NOMO-1 treated with DMSO at 0.1 percent for 48 hours (cell line): ENCODE results near the gene DUSP5.
A peak's percentile ranks its signal among the peaks of the same experiment; 100 is the strongest.
"Not testable (repeated sequence)": the region's sequence is repeated elsewhere in the genome, so short reads cannot be mapped to it uniquely, and the experiment has no call there.

Experiments used
- DNase-seq: peaks from one replicate; lab custom pipeline; 2025; ENCODE audit not compliant: unreplicated experiment; lab: John Stamatoyannopoulos, UW

The DUSP5 gene

DNA sequence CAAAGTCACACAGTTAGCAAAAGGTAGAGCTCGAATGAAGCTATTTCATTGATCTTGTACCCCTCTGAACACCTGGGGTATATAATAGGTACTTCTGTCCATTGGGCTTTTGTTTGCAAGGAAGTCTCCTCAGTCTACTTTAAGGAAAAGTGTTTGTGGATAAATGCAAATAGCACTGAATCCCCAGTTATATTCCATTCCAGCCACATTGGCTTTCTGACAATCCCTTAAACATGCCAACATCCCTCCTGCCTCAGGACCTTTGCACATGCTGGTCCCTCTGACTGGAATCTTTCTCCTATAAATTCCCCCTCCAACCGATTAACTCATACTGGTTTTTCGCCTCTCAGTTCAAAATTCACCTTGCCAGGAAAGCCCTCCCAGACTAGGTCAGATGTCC, 17.1 kb downstream of the DUSP5 start:
- no peak for DNase-seq

DNA sequence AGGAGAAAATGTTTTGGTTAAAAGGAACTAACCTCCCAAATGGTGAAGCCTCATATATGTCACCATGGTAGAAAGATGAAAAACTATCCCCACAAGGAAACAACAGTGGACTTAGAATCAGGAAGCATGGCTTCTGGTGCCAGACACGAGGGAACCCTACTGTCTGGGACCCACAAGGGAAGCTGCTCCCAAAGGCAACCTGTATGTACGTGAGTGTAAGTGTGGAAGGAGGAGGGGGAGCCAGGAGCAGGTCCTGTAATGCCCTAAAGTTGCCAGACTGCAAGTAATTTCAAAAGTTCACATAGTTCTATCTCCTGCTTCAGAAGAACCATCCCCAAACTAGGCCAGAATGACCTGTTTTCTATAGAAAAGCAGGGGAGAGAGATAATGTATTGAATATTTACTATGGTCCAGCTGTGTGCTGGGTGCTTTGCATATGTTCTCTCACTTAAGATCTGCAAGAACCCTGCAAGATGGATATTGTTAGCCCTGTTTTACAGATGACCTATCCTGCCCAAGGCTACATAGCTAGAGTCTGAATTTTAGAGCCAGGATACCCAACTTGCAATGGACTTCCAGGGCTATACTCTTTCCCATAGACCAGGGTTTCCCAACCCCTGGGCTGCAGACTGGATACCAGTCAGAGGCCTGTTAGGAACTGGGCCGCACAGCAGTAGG, 19.2 kb downstream of the DUSP5 start:
- no peak for DNase-seq

DNA sequence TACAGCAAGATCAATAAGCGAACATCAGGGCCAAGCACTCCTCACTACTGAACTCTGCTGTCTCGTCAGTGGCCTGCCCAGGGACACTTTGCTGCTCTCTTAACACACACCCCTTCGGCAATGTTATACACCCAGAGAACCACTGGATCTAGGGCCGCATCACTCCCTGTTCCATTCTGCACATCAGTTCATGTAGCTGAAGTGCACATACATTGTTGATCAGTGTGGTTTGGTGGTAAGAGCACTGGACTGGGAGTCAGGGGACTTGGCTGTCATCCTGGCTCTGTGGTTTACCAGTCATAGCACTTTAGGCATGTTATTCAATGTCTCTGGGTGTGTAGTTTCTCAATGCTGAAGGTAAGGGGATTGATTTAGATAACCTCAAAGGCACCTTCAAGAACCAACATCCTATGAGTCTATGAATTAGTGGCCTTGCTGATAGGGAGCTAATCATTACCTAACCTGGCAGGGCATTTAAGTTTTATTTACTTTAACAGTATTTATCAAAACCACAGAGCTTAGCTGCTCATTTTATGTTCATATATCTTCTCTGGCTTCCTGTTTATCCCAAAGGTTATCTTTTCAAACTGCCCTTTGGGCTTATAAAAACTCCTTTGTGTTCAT, 24.8 kb downstream of the DUSP5 start:
- DNase-seq: no peak

DNA sequence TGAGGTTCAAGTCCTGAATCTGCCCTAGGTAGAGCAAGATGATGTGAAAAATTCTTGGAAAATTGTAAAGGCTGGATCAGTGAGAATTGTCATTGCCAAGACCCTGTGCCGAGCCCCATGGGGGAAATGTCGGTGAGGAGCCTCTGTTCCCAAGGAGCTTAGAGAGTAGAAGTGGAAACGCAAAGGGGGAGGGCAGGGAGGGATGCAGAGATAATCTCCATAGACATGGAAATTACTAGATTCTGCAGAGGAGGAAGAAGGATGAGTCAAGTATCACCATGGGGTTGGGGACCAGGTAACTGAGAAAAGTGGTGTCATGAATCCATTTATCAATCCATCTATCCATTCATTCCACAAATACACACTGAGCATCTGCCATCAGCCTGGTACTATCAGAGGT, 26.0 kb downstream of the DUSP5 start:
- DNase-seq: no peak

DNA sequence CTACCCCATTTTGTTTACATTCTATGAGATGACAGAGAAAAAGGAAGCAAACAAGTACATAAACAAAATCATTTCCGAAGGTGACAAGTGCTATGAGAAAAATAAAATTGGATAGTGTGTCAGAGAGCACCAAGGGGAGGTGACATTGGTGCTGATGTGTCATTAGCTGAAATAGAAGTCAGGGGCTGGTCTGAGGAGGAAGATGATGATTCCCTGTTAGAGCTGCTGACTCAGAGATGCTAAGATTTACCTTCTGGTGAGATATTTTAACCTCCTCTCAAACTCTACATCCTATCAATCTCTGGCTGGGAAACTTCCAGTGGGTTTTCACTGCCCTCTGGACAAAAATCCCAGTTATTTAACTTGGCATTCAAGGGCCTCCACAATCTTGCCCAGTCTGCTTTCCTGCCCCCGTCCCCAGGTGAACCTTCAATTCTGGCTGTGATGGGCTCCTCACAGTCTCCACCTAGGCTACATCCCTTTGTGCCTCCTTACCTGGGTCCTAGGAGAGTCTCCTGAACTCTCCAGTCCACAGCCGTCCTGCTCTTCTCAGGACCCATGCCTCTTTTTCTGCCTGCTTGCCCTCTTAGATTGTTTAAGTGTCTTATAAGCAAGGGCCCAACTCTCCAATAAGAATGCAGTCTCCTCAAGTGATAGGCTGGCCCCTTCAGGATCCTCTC, 26.6 kb downstream of the DUSP5 start:
- no peak for DNase-seq

DNA sequence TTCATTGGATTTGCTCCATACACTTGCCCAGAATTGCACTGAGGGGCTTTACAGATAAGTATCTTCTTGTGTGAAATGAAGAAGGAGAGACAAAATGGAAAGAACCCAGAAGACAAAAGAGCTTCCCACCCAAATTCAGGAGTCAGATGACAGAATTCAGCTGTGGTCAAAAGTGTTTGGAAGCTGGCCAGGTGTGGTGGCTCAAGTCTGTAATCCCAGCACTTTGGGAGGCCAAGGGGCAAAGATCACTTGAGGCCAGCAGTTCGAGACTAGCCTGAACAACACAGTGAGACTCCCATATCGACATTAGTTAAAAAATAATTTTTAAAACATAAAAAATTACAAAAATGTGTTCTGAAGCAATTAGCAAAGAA, 27.1 kb downstream of the DUSP5 start:
- DNase-seq: no peak

DNA sequence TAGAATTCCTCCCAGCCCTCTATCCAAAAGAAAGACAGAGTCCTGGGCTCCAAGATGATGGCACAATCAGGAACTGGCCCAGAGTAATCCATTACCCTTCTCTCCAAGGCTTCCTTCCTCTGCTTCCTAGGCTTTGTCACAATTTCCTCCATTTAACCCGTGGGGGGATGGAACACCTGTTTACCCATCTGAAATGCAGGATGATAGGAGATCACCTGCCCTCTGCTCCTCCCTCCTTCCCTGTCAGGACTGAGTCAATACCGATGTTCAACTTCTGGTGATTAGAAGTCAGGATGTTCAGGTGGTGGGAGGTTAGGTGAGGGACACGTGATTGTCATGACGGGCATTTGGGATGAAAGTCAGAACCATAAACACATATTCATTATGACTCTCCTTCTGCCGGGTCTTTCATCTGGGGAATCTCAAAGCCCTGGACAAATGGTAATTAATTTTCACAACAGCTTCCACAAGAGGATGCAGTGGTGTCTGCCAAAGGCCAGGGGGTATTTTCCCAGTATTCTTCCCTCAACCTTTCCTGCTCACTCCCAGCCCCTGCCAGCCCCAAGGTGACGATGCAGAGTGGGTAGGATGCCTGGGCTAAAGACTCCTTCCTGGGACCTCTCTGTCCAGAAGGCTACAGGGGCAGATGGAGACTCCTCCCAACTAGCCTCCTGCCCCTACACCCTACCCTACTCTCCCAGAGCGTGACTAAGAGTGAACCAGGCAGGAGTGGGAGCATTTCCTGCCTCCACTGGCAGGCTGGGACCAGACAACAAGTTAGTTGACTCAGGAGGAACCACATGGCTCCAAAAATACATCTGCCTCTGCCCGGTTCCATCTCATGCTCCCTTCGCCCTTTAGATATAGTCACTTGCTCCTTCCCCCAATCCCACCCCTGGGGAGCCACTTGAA, 27.9 kb downstream of the DUSP5 start:
- no peak for DNase-seq

DNA sequence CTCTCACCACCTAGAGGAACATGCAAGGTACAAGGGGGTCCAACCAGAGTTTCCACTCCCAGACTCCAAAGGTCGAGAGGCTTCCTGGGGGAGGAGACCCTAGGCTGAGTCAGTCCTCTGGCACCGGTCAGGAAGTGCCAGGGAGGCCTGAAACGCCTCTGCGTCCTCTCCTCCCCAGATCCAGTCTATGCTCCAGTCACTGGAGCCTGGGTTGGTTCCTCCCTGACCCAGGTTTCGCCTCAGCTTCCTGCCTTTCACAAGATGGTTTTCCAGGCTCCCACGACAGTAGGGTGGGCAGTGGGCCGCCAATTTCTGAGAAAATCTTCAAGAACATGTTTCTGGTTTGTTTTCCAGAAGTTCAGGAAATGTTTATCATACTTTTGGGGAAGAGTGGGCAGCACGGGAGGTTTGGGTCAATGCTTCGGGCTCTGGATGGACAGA, 30.0 kb downstream of the DUSP5 start:
- DNase-seq: no peak

DNA sequence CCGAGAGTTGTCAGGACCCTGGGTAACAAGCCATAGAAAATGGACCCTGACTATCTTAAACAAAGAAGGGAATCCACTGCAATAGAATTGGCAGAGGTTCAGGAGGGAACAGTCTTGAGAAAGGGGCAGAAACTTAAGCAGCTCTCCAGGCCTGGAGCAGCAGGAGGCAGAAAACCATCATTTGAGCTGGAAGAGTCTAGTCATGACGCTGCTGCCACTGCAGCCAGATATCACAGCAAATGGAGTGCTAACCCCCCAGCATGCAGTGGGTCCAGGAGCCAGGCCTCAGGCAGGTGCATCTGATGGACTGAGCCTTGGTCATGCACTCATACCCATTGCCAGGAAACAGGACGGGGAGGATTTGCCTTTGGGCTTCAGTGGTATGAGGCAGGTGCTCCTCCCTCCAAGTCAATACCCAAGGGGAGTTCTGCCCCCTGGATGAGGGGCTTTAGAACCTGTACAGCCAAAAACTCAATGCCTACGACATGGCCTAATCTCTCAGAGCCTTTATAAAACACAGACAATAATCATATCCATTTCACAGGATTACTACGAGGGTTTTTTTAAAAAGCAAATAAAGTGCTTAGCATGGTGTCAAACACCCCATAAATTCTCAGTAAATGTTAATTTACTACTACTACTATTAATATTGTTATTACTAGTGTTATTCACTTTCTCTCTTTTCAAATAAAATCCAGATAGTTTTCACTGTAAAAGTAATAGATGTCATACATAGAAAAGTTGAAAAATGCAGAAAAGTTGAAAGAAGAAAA, 30.7 kb downstream of the DUSP5 start:
- no peak for DNase-seq

DNA sequence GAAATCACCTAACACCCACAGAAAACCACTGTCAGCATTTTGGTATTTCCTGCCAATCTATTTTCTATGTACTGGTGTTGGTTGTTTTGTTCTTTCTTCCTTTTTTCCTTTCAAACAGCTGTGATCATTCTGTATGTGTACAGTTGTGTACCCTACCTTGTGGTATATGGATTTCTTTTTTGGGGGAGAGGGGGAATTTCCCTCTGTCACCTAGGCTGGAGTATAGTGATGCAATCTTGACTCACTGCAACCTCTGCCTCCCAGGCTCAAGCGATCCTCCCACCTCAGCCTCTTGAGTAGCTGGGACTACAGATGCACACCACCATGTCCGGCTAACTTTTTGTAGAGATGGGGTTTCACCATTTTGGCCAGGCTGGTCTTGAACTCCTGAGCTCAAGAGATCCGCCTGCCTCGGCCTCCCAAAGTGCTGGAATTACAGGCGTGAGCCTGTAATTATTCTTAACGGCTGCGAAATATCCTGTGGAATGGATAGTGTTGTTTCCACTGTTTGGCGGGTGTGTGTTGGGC, 31.4 kb downstream of the DUSP5 start:
- not testable (repeated sequence) for DNase-seq

DNA sequence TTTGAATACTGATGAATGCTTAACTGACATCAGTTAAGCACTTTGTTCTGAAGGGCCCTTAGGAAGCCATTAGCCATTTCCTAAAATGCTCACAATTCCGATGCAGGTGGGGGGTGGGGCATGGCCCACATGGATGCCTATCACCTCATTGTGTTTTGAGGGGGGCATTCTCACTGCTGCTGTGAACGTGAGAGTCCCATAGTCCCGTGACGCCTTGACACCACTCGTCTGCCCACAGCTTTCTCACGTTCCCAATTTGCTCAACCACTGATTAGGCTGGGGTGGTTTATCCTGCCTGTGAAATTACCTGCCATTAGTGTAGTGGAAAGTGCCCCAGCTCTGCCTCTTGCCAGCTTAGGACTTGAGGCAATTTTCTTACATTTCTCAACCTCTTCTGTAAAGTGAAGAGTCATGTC, 31.9 kb downstream of the DUSP5 start:
- no peak for DNase-seq

DNA sequence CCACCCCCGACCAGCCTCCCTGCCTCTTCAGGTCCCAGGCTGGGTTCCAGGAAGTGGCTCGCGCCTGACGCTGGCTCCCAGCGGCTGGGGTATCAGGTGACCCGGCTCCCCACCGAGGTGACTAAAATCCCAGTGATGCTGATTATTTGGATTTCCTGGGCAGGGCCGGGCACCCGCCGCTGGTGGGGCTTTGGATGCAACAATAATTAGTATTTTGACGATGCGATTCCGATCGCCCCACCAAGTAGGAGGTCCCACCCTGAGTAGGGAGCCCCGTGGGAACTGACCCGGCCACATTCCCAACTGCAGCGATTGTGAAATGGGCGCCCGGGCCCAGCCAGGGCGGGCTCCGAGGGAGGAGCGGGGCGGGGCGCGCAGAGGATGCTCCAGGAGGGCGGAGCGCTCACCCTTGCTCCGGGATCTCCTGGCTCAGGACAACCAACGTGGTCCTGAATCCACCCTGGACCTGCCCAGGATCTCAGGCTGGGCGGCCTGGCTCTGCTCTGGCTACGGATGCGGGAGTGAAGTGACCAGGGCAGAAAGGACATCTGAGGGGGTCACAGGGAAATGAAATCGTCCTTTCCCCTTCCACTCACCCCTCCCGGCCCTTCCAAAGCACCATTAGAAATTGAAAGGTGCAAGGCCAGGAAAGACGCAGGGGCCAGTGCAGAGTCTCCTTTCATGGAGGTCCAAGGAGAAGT, 32.6 kb downstream of the DUSP5 start:
- DNase-seq: no peak

DNA sequence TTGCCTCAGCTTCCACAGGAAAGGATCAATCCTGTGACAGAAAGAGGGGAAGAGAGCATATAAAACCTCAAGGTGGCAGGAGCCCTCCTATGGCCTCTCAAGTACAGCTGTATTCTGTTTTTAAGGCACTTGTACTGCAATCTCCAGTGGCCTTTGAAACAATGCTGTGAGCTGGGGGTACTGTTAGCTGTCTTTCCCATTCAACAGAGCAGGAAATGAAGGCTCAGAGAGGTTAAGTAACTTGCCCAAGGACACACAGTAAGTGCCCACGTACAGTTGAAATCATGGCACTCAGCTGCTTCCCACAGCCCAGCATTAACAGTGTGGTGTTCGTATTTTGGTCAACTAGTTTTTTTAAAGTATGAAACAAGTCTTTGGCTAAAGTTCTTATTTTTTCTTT, 34.0 kb downstream of the DUSP5 start:
- no peak for DNase-seq

DNA sequence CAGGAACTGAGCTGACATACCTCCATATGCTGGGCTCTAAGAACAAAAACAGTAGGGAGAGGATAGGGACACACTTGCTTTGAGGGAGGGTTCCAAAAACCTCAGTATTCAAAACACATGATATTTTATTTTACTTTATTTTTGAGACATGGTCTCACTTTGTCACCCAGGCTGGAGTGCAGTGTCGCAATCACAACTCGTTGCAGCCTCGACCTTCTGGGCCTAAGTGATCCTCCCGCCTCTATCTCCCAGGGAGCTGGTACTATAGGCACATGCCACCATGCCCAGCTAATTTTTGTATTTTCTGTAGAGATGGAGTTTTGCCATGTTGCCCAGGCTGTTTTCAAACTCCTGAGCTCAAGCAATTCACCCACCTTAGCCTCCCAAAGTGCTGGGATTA, 34.9 kb downstream of the DUSP5 start:
- DNase-seq: not testable (repeated sequence)

DNA sequence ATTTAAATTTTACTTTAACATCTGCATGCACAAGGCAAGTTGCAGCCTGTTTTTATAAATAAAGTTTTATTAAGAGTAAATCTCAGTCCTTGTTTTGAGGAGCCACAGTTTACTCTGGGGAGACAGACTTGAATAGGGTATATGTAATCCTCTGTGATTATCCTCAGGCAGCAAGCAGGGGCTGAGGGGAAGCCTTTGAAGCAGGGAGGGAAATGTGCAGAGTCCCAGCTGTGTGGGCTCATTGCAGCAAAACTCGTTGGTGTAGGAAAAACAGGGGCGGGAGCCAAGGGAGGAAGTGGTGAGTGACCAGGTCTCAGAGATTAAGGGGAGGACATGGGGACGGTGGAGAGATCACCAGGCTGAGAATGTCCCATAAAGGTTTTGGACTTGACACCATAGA, 35.4 kb downstream of the DUSP5 start:
- DNase-seq: no peak

DNA sequence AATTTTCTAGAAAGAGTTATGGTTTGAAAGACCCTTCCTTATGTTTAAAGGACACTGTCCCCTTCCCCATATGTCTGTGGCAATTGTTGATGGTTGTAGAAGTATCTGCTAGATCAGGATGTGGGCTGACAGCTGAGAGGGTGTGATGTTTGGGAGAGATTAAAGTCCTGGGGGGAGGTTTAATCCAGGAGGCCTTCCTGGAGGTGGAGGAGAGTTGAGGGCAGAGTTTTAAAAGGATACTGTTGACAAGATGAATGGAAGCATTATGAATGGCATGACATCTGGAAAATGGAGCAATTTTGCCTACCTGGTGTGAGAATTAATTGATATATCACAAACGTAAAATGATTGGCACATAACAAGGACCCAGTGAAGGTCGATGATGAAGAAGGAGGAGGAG, 36.9 kb downstream of the DUSP5 start:
- no peak for DNase-seq

DNA sequence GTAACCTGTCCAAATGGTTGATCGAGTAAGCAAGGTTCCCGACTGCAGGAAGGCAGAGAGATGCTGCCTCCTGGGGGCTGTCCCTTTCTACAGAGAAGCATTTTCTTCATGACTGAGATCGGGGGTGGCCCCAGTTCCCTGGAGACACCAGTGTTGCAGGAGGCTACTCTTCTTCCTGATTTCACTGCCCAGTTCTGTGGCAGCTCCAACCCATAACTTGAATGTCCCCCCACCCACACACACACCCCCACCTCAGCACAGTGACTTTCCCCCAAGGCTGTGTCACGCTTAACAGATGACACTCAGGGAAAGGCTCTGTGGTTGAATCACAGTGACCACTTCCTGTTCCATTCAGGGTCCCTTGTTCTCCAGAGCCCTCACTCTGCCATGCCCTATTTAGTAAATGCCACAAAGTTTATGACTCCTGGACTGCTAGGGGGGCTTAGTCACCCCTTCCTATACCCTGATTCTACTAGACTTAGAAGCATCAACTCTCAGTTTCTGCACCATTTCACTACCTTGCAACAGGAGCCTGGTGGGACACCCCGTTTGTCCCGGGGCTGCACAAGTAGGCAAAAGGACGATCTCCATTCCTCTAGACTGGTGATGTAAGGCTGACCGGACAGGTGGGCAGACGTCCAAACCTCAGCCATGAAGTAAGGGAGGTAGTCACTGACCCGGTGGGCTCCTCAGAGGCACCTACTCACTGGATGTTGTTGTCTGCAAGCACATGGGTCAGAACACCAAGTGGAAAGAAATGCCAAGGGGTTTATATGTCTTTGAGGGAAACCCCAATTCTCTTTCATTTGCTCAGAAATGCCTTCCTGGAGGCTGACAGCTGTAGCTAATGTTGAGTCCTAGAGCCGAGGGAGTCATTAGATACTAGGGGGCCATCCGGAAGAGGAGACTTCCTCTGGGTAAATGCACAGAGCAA, 38.5 kb downstream of the DUSP5 start:
- peak; percentile 72 for DNase-seq

DNA sequence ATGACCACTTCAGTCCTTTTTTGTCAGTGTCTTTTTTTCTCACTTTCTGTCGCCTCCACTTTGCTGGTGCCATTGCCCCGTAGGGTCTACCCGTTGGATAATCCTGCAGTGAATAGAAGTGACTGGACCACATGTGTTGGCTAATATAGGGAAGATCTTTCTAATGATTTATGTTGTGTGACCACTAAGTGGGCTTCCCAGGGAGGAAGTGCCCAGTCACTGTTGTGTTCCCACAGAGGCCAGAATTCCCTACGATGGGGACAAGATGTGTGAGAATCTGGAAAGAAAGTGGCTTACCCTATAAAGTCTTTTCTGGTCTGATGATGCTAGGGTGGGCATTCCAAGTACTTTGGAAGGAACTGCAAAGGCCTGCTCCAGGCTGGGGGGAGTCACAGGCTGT, 41.4 kb downstream of the DUSP5 start:
- DNase-seq: no peak

DNA sequence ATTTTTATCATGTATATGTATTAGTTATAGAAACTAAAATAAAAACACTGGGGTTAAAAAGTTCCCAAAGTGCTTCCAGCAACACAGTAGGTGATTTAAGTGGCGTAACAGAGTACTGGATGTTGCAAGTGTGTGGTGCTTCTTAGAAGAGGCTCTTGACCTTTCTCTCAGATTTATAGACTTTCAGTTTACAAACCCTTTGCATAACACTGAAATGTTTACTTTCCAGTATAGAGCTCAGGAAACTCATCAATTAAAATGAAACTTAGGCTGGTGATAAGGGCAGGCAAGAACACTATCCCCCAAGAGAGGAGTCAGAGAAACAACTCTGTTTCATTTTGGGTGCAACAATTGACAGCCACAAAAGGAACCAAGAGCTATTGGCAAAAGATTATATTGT, 42.3 kb downstream of the DUSP5 start:
- DNase-seq: no peak
